ENCODE data around the gene GATAD2A.
A peak's percentile ranks its signal among the peaks of the same experiment; 100 is the strongest.

GATAD2A gene

DNA sequence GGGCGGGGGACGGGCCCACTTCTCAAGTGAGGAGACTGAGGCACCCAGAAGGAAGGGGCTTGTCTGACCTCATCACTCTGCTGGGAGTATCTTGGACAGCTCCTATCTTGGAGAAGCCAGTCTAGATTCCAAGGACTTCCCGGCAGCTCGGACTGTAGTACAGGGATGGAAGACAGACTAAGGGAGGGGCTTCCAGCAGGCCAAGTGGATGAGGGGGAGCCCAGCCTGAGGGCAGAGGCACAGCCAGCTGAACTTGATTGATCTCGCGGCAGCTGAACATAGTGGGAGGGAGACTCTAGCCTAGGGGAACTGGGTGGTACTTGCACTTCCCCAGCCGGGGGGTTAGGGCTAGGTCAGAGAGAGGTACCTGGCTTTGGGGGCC is 133.3 kb downstream of the GATAD2A start:
- H3K27ac Mint-ChIP-seq: peak overlapping the region; percentile 81
- no peaks in the 10 kb centered on the region for H3K9me3 Mint-ChIP-seq
- peaks cover 16 to 22% of the 10 kb centered on the region in 2 donors for H3K36me3 Mint-ChIP-seq
- peak overlapping the region; percentile 46 to 70 for H3K4me3 Mint-ChIP-seq
- H3K27me3 Mint-ChIP-seq: peaks cover 49 to 67% of the 10 kb centered on the region in 2 donors
- H3K4me1 Mint-ChIP-seq: peaks cover 24 to 29% of the 10 kb centered on the region in 2 donors
- DNase-seq (no peak), ATAC-seq (replicated peaks) (peak; percentile 15 to 27)

DNA sequence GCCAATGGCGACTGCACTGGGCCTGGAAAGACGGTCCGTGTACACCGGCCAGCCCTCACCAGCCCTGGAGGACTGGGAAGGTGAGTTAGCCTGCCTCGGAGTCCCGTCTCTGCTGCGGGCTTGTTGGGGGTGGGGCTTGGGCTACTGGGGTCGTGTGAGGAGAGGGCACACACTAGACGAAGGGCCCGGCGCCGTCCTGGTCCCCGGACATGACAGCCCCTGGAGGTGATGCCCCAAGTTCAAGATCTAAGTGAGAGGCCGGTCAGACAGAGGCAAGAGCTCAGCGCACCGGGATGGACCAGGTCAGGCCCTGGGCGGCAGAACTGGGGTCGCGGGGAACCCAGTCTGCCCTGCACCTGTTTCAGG is 134.2 kb downstream of the GATAD2A start:
- H3K9me3 Mint-ChIP-seq: no peaks in the 10 kb centered on the region
- H3K4me3 Mint-ChIP-seq: peak overlapping the region in 1 of 2 donors; percentile 56
- peaks cover 10 to 15% of the 10 kb centered on the region in 2 donors for H3K36me3 Mint-ChIP-seq
- DNase-seq (no peak), ATAC-seq (replicated peaks) (no peak)
- H3K4me1 Mint-ChIP-seq: peaks cover 20 to 29% of the 10 kb centered on the region in 2 donors
- H3K27me3 Mint-ChIP-seq: peaks cover 52 to 69% of the 10 kb centered on the region in 2 donors
- no peak overlapping the region for H3K27ac Mint-ChIP-seq

DNA sequence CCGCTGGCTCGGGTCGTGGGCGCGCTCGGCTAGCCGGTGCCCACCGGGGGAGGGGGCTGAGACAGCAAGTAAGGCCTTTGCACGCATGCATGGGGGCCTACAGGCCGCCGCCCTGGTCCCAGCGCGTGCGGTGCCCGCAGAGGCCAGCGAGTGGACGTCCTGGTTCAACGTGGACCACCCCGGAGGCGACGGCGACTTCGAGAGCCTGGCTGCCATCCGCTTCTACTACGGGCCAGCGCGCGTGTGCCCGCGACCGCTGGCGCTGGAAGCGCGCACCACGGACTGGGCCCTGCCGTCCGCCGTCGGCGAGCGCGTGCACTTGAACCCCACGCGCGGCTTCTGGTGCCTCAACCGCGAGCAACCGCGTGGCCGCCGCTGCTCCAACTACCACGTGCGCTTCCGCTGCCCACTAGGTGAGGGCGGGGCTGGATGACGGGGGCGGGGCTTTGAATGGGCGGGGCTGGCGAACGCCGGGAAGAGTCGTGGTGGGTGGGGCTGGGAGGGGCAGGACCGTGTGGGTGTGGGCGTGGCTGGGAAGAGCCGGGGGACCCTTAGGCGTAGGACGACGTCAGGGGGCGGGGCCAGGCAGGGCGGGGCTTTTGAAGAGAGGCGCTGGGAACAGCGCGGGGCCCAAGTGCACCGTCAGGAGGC is 134.7 kb downstream of the GATAD2A start:
- H3K9me3 Mint-ChIP-seq: no peaks in the 10 kb centered on the region
- DNase-seq (peak; percentile 41), ATAC-seq (replicated peaks) (peak; percentile 27 to 50)
- H3K4me3 Mint-ChIP-seq: peak overlapping the region; percentile 76 to 84
- peaks cover 52 to 69% of the 10 kb centered on the region in 2 donors for H3K27me3 Mint-ChIP-seq
- peaks cover 10 to 13% of the 10 kb centered on the region in 2 donors for H3K36me3 Mint-ChIP-seq
- H3K4me1 Mint-ChIP-seq: peaks cover 20 to 29% of the 10 kb centered on the region in 2 donors
- H3K27ac Mint-ChIP-seq: peak overlapping the region; percentile 42

DNA sequence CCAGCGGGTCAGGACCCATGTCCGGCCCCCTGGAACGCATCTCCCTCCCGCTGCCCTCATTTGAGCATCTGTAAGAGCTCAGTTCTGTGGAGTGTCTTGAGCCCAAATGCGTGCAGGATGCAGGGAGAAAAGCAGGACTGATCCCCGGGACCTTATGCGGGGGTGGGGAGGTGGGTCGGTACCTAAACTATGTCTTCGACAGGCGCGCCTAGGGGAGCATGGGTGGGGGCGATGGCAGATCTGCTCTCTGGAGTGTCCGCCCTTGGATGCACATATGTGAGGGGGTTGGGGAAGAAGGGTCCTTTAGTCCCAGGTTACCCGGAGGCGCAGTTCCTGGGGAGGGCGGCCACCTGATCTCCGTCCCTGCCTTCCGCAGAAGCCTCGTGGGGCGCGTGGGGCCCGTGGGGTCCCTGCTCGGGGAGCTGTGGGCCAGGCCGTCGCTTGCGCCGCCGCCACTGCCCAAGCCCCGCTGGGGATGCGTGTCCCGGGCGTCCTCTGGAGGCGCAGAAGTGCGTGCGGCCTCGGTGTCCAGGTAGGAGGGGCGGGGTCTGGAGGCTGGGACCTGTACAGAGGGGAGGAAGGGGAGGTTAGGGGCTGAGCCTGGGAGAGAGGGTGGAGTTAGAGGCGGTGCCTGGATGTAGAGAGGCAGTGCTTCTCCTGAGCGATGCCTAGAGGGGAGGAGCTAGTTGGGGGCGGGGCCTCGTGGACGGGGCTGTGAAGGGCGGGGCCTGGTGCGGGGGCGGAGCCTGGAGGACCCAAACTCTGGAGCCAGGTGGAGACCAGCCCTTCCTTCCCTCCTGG is 135.4 kb downstream of the GATAD2A start:
- peaks cover 20 to 29% of the 10 kb centered on the region in 2 donors for H3K4me1 Mint-ChIP-seq
- DNase-seq: peak; percentile 58
- peak; percentile 83 for ATAC-seq (replicated peaks)
- H3K36me3 Mint-ChIP-seq: peaks cover 10 to 11% of the 10 kb centered on the region in 2 donors
- peak overlapping the region; percentile 42 for H3K27ac Mint-ChIP-seq
- H3K9me3 Mint-ChIP-seq: no peaks in the 10 kb centered on the region
- H3K27me3 Mint-ChIP-seq: peaks cover 52 to 69% of the 10 kb centered on the region in 2 donors
- H3K4me3 Mint-ChIP-seq: peak overlapping the region; percentile 76 to 84

DNA sequence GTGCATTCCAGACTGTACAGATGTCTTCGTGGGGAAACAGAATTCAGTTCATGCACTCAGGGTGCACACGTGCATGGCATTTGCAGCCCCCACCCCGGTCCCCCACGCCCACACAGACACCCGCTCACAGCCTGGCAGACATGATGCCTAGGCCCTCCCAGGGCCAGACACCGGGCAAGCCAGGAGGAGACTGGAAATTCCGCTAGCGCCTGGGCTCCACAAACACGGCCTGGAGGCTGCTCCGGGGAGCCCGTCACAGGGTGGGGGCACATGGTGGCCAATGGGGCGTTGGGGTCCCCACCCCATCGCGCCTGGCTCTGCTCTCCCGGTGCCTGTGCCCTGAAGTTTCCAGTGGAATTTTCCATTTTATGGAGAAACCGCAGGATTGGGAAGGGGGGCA is 136.1 kb downstream of the GATAD2A start:
- peaks cover 52 to 69% of the 10 kb centered on the region in 2 donors for H3K27me3 Mint-ChIP-seq
- peaks cover 20 to 29% of the 10 kb centered on the region in 2 donors for H3K4me1 Mint-ChIP-seq
- peak overlapping the region in 1 of 2 donors; percentile 12 for H3K4me3 Mint-ChIP-seq

DNA sequence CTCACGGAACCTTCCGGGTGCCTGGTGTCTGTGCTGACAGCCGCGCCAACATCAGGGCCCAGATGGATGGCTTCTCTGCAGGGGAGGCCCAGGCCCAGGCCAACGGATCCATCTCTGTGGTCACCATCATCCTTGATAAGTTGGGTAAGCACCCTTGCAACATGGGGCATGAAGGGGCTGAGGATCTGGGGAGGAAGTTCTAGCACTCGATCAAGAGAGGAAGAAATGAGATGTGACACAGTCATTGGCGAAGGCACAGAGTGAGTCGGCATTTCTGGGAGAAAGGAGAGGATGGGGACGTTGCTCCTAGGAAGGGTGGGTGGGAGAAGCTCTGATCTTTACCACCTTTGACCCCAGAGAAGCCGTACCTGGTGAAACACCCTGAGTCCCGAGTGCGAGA is 137.0 kb downstream of the GATAD2A start:
- DNase-seq (no peak), ATAC-seq (replicated peaks) (no peak)
- Mint-ChIP-seq H3K4me1 (peaks cover 20 to 29% of the 10 kb centered on the region in 2 donors), H3K27ac (no peak overlapping the region), H3K9me3 (no peaks in the 10 kb centered on the region), H3K27me3 (peaks cover 47 to 62% of the 10 kb centered on the region in 2 donors), H3K4me3 (no peak overlapping the region), H3K36me3 (peaks cover 2 to 5% of the 10 kb centered on the region in 2 donors)

More for the DNA sequence above, 136.1 kb downstream of the GATAD2A start:
- DNase-seq (no peak), ATAC-seq (replicated peaks) (no peak)
- H3K36me3 Mint-ChIP-seq: peaks cover 5 to 9% of the 10 kb centered on the region in 2 donors
- no peak overlapping the region for H3K27ac Mint-ChIP-seq
- no peaks in the 10 kb centered on the region for H3K9me3 Mint-ChIP-seq

DNA sequence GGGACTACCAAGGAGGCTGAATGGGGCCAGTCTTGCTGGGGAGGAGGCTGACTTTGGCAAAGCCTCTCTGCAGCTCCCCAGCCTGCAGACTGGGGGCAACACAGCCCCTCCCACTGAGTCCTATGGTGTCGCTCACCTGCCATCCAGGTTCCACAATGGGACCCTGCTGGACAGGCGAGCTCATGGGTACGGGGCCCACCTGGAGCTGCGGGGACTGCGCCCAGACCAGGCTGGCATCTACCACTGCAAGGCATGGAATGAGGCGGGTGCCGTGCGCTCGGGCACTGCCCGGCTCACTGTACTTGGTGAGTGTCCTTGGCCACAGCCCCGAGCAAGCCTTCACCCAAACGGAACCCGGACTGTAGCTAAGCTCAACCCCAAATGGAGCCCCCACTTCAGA is 137.6 kb downstream of the GATAD2A start:
- ATAC-seq (replicated peaks) (no peak), DNase-seq (no peak)
- Mint-ChIP-seq H3K9me3 (no peaks in the 10 kb centered on the region), H3K27me3 (peaks cover 43 to 57% of the 10 kb centered on the region in 2 donors), H3K4me1 (peaks cover 16 to 29% of the 10 kb centered on the region in 2 donors), H3K36me3 (peaks cover 2 to 5% of the 10 kb centered on the region in 2 donors), H3K4me3 (no peak overlapping the region), H3K27ac (no peak overlapping the region)

DNA sequence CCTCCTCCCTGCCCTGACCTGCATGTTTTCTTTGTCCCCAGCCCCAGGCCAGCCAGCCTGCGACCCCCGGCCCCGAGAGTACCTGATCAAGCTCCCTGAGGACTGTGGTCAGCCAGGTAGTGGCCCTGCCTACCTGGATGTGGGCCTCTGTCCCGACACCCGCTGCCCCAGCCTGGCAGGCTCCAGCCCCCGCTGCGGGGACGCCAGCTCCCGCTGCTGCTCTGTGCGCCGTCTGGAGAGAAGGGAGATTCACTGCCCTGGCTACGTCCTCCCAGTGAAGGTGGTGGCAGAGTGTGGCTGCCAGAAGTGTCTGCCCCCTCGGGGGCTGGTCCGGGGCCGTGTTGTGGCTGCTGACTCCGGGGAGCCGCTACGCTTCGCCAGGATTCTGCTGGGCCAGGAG is 138.2 kb downstream of the GATAD2A start:
- H3K36me3 Mint-ChIP-seq: peaks cover 2 to 4% of the 10 kb centered on the region in 2 donors
- H3K27me3 Mint-ChIP-seq: peaks cover 40 to 57% of the 10 kb centered on the region in 2 donors
- no peaks in the 10 kb centered on the region for H3K9me3 Mint-ChIP-seq
- peaks cover 13 to 24% of the 10 kb centered on the region in 2 donors for H3K4me1 Mint-ChIP-seq
- H3K27ac Mint-ChIP-seq: no peak overlapping the region
- DNase-seq (no peak), ATAC-seq (replicated peaks) (no peak)
- no peak overlapping the region for H3K4me3 Mint-ChIP-seq

DNA sequence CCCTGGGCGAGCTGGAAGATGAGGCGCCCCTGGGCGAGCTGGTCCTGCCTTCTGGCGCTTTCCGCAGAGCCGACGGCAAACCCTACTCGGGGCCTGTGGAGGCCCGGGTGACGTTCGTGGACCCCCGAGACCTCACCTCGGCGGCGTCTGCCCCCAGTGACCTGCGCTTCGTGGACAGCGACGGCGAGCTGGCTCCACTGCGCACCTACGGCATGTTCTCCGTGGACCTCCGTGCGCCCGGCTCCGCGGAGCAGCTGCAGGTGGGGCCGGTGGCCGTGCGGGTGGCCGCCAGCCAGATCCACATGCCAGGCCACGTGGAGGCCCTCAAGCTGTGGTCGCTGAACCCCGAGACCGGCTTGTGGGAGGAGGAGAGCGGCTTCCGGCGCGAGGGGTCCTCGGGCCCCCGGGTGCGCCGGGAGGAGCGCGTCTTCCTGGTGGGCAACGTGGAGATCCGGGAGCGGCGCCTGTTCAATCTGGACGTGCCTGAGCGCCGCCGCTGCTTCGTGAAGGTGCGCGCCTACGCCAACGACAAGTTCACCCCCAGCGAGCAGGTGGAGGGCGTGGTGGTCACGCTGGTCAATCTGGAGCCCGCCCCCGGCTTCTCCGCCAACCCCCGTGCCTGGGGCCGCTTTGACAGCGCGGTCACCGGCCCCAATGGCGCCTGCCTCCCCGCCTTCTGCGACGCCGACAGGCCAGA is 138.9 kb downstream of the GATAD2A start:
- no peaks in the 10 kb centered on the region for H3K9me3 Mint-ChIP-seq
- no peak for ATAC-seq (replicated peaks)
- peaks cover 34 to 57% of the 10 kb centered on the region in 2 donors for H3K27me3 Mint-ChIP-seq

DNA sequence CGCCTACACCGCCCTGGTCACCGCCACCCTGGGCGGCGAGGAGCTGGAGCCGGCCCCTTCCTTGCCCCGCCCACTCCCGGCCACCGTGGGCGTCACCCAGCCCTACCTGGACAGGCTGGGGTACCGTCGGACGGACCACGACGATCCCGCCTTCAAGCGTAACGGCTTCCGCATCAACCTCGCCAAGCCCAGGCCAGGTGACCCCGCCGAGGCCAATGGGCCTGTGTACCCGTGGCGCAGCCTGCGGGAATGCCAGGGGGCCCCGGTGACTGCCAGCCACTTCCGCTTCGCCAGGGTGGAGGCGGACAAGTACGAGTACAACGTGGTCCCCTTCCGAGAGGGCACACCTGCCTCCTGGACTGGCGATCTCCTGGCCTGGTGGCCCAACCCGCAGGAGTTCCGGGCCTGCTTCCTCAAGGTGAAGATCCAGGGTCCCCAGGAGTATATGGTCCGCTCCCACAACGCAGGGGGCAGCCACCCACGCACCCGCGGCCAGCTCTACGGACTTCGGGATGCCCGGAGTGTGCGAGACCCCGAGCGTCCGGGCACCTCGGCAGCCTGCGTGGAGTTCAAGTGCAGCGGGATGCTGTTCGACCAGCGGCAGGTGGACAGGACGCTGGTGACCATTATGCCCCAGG is 139.6 kb downstream of the GATAD2A start:
- Mint-ChIP-seq H3K4me1 (peaks cover 10 to 12% of the 10 kb centered on the region in 2 donors), H3K4me3 (no peak overlapping the region), H3K27ac (no peak overlapping the region), H3K9me3 (no peaks in the 10 kb centered on the region), H3K27me3 (peaks cover 34 to 57% of the 10 kb centered on the region in 2 donors), H3K36me3 (peaks cover 0 to 2% of the 10 kb centered on the region in 2 donors)
- DNase-seq (no peak), ATAC-seq (replicated peaks) (no peak)

More for the DNA sequence above, 138.9 kb downstream of the GATAD2A start:
- Mint-ChIP-seq H3K36me3 (peaks cover 0 to 2% of the 10 kb centered on the region in 2 donors), H3K27ac (no peak overlapping the region), H3K4me1 (peaks cover 10 to 17% of the 10 kb centered on the region in 2 donors), H3K4me3 (no peak overlapping the region)
- DNase-seq: no peak

DNA sequence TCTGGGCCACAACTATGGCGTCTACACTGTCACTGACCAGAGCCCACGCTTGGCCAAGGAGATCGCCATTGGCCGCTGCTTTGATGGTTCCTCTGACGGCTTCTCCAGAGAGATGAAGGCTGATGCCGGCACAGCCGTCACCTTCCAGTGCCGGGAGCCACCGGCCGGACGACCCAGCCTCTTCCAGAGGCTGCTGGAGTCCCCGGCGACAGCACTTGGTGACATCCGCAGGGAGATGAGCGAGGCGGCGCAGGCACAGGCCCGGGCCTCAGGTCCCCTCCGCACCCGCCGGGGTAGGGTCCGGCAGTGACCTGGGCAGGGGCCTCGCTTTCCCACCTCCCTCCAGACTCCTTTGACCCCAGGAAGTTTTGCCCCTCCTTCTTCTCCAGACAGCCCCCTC is 140.2 kb downstream of the GATAD2A start:
- H3K4me3 Mint-ChIP-seq: no peak overlapping the region
- H3K36me3 Mint-ChIP-seq: no peaks in the 10 kb centered on the region
- H3K9me3 Mint-ChIP-seq: no peaks in the 10 kb centered on the region
- ATAC-seq (replicated peaks): no peak
- H3K4me1 Mint-ChIP-seq: peaks cover 7 to 9% of the 10 kb centered on the region in 2 donors
- no peak overlapping the region for H3K27ac Mint-ChIP-seq
- H3K27me3 Mint-ChIP-seq: peaks cover 34 to 54% of the 10 kb centered on the region in 2 donors
- DNase-seq: no peak

DNA sequence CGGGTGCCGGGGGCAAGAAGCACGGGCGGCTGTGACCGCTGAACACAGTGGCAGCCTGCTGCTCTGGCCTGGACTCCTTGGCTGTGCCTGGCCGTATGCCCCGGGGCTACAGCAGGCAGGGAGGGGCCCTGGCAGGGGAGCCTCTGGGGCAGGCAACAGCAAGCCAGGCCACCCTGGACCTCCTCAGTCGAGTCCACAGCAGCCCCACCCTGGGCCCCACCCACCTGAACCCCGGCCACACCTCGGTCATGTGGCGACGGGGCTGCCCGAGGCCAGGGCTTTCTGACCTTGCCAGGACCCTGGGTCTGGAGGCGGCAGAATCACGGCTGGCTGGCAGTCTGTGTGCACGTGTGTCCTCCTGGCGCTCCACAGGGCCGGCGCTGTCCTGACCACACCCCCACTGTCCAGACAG is 141.3 kb downstream of the GATAD2A start:
- ATAC-seq (replicated peaks): no peak
- H3K9me3 Mint-ChIP-seq: peaks cover 0 to 2% of the 10 kb centered on the region in 2 donors
- H3K36me3 Mint-ChIP-seq: no peaks in the 10 kb centered on the region

DNA sequence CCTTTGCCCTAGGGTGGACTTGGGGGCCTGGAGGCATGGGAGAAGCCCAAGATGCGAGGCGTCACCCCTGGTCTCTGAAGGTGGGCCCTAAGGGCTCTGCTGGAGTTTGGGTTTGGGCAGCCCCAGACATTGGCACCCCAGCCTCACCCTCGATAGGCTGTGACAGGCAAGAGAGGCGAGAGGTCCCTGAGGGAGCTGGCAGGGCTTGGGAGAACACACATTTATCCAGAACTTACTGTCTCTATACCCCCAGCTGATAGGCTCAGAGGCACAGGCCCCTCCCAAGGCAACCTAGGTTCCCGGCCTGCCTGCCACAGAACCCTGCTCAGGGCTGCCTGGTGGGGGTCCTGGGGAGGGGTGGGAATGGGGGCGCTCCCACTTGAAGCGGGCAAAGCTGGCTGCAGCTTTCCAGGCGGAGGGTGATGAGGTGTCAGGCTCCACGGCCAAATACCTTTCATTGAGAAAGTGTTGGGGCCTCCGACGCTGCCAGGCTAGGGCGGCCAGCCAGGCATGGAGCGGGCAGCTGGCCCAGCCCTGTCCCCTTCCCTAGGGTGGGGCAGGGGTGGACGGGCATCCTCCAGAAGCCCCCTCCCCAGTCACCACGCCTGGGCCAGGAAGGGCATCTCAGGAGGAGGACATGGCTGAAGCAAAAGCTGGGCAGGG is 142.3 kb downstream of the GATAD2A start:
- no peak overlapping the region for H3K27ac Mint-ChIP-seq
- no peaks in the 10 kb centered on the region for H3K4me1 Mint-ChIP-seq
- H3K9me3 Mint-ChIP-seq: peaks cover 0 to 2% of the 10 kb centered on the region in 2 donors

More for the DNA sequence above, 141.3 kb downstream of the GATAD2A start:
- DNase-seq: no peak
- Mint-ChIP-seq H3K4me3 (no peak overlapping the region), H3K27ac (no peak overlapping the region), H3K4me1 (peaks cover 0 to 2% of the 10 kb centered on the region in 2 donors), H3K27me3 (peaks cover 26 to 43% of the 10 kb centered on the region in 2 donors)

More for the DNA sequence above, 142.3 kb downstream of the GATAD2A start:
- H3K4me3 Mint-ChIP-seq: no peak overlapping the region
- peaks cover 16 to 33% of the 10 kb centered on the region in 2 donors for H3K27me3 Mint-ChIP-seq
- no peak for ATAC-seq (replicated peaks)
- no peaks in the 10 kb centered on the region for H3K36me3 Mint-ChIP-seq
- no peak for DNase-seq

All from stimulated activated naive B cell treated with anti-CD40 and anti-IgM and Interleukin-4, amounts not matched to agents 10 μg/mL and 1 μg/mL and 100 μg/mL, for 72 hours (primary cell).